ACHN (cell line): ENCODE data around the gene INPP5K.
"Not testable (repeated sequence)": the region's sequence is repeated elsewhere in the genome, so short reads cannot be mapped to it uniquely, and the experiment has no call there.

Experiments used
- DNase-seq: peaks from one replicate; pipeline ENCODE4 v3.0.0-alpha.2; 2015
- in situ Hi-C: cut with HindIII; loops from 2 replicates; pipeline ENCODE4 v1.10.0; 2017; ENCODE audit warnings: low sequenced_read_pairs, low pct_ligation_motif_present, low pct_unique_long_range_greater_than_20kb

The INPP5K gene

DNA sequence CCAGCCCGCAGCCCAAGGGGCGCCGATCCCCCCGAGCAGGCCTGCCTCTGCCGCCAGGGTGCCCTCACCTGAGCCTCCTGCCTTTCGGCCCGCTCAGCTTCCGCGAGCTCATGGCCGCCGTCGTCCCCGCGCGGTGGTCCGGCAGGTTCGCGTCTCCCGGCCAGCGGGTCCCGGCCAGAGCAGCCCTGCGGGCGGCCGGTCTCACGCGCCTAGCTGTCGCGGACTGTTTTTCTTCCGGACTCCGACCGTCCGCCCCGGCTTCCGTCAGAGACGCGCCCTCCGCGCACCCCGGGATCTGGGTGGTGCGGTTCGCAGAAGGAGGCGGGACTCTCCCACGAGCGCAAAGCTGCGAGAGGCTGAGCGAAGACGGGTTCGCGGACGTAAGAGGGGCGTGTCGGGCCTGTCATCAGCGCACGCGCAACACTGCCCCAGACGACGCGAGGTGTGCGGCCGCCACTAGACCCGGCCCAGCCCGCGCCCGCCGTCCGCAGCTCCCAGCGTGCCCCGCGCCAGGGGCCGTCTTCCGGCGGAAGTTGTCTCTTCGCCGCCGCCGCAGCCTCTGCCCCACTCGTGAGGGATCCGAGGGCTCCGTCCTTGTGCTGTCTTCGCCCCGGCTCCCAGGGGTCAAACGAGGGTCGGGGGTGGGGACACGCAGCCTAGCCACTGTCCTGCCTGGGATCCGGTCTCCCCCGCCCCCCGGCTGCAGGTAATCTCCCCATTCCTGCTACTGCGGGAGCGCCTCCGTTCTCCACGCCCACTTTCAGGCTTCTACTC is at the start of gene INPP5K:
INPP5K (minus strand) TSS at position 225 of the 774 bp plus-strand sequence; CDS start at position 112, 113 bp downstream.
- in situ Hi-C loops, result no loop called here

DNA sequence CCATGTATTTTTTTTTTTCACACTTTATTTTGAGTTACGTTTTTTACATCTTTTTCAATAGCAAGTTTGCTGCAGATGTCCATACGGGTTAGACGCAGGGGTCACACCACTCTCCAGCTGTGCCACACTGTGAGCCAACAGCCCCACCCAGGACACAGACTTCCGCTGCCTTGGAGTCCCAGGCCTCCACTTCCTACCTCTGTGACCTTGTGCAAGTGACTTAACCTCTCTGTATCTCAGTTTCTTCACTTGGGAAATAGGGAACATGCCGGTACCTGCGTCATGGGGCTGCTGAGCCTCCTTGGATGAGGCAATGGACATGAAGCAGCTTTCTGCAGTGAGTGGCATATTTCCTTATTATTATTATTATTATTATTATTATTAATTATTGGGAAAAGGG is 49.5 kb upstream of the INPP5K start:
- DNase-seq, result no peak
- in situ Hi-C loops, result no loop called here

More for the DNA sequence above, at the start of gene INPP5K:
- peak; percentile 98 for DNase-seq

DNA sequence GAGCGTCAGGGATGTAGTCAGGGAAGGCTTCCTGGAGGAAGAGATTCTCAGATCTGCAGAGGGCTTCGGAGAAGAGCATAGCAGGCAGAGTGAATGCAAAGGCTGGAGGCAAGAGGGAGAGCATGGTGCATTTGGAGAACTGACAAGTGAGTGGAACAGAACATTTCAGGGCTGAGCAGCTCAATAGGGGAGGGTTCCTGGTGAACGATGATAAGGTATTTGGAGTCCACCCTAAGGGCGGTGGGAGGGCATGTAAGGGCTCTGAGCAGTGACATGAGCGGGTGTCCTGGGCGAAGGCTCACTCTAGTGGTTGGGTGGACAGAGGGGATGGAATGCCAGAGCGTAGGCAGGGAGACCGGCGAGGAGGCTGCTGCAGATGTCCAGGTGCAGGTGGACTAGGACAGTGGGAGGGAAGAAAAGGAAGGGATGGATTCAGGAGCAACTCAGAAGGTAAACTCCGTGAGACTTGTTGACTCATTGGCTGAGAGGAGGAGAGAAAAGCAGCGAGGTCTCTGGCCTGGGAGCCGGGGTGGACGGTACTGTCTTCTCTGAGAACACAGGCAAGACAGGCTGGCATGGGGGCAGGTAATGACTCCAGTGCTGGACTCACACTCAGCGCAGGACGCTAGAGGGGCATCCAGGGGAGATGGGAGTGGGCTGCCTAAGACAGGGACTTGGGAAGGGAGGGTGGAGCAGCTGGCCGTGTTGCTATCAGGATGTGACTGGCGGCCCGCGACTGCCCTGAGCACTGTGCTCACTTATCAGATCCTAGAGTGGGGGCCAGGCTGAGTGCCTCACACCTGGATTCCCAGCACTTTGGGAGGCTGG is 47.6 kb upstream of the INPP5K start:
- no peak for DNase-seq
- in situ Hi-C loops, result no loop called here

DNA sequence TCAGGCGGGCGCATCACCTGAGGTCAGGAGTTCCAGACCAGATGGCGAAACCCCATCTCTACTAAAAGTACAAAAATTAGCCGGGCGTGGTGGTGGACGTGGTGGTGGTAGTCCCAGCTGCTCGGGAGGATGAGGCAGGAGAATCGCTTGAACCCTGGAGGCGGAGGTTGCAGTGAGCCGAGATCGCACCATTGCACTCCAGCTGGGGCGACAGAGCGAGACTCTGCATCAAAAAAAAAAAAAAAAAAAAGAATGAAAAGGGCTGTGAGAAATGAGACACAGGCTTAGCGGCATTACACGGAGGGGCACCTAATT is 47.0 kb upstream of the INPP5K start:
- DNase-seq, in situ Hi-C loops: not testable (repeated sequence)

DNA sequence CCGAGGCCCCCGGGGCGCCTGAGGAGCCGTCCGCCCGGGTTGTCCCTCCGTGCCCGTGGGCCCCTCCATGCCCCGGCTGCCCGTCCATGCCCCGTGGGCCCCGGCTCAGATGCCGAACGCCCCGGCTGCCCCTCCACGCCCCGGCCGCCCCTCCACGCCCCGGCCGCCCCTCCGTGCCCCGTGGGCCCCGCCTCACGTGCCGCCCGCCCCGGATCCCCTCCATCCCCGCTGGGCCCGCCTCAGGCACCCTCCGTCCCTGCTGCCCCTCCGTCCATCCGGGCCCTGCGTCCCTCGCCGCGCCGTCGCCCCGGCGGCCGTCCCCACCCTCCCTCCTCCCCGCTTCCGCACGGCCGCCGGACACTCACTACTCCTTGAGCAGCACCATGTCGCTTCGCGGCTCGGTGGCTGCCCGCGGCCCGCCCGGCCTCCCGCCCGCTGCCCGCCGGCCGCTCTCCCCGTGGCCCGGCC is 45.8 kb upstream of the INPP5K start:
- in situ Hi-C loops, result no loop called here
- DNase-seq, result peak; percentile 53

DNA sequence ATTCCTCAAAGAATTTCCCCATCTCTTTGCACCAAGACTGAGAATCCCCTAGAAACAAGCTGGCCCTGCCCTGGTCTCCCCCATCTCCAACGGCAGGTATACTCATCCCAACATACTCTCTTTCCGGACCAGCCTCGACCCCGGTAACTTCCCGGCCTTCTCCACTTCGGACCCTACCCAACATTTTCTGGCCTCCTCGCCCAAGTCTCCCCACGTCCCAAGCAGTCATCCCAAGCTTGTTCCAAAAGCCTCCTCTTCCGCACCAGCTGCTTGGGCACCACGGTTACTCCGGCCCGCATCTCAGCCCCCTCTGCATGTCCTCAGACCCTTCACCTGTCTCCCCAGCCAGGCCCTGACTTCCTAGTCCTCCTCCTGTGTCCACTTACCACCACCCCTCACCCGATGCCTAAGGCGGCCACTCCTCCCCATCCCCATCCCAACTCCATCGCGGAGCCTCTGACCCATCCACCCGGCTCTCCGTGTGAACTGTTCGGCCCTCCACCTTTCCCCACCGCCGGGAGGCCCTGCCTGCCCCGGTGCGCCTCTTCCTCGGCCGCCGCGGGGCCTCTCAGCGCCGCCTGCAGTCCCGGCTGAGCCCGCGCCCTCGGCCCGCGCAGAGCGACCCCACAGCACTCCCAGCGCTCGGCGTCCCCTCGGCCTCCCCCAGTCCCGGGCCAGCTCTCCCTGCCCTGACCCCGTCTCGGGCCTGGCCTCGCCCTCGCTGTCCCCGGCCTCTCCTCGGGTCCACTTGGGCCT is 45.2 kb upstream of the INPP5K start:
- DNase-seq, result peak; percentile 35
- in situ Hi-C loops, result no loop called here

DNA sequence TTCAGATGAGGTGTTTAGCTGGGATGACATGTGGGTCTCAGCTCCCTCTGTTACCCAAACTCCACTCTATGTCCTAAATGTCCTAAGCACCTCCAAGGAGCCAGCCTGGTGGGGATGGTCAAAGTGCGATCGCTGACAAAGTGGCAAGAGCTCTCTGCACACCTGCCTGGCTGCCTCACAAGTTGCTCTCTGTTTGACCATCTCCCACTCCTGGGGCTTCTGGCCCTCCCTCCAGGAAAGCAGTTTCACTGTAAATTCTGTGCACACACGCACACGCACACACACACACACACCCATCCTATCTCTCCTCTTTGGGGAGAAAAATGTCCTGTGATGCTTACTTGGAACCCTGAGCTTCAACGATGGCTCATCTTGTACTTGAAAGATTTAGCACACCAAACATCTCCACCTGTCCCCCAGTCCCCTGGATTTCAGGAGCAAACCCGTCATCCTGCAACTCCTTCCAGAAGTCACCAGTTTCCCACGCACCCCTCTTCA is 44.5 kb upstream of the INPP5K start:
- in situ Hi-C loops, result no loop called here
- no peak for DNase-seq

DNA sequence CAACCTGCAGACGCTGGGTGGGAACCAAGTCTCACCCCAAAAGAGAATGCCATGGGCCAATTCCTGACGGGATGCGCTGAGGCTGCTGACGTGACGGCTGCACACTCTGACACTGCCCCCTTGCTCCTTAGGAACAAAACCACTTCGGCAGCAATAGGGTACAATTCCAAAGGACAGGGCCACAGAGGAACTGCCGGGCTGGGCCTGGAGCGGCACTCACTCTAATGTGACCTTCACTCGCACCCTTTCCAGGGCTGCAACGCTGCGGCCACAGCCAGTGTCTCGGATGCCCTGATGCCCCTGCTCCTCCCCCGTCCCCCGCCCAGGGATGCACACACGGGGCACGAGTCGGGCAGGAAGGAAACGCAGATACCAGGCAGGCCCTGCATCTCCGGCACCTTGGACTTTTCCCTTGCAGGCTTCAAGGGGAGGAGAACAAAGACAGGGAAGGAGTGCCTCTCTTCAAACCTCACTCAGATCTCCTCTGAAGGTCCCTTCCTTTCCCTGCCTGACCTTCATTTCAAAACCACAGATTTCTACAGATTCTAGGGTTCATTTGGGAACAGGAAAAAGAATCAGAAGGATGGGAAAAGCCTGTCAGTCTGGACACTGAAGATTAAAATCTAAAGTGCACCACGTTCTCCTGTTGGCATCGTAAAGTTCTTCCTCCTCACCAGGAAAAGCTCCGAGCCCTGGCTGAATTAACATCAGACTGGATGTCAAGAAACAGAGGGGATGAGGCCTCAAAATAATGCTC is 43.9 kb upstream of the INPP5K start:
- DNase-seq, result no peak
- in situ Hi-C loops, result no loop called here

DNA sequence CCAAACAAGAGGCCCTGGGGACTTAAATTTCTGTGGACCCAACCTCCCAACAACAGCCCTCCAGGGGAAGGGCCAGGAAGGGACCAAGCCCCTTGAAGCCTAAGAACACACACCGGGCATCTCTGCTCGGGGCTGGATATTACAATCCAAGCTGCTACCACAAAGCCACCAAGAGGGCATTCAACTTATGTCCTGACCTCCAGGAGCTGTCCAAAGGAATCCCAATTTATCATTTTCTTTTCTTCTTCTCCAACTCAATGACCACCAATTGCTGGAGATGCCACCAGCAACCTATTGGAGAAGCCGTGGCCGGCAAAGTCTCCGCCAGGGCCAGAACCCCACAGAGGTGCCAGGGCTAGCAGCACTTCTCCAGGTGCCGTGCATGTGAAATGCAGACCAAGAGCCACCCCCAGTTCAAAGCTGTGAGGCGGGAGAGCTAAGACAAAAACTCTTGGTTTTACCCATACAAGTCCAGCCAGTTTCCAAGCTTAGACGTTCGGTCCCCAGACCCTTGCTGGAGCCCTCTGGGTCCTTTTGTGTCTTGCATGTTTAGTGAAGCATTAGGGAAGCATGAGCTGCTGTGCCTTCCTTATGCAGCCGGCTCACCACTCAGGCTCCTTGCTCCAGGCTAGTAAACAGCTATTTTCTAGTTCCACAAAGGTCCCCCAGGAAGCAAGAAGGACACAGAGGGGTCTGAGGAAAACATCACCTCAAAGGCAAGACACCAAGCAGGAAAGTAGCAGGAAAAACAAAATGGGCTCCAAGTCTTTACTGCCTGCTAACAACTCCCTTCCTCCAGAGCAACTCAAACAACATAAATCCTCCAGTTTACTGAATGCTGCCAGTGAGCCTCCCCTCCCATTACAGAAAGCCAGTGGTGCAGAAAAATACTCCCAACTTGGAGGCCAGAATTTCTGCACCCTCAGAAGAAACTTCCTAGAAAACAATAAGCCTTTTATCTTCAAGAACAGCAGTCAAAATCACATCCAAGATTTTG is 42.9 kb upstream of the INPP5K start:
- in situ Hi-C loops, result no loop called here
- DNase-seq, result no peak

DNA sequence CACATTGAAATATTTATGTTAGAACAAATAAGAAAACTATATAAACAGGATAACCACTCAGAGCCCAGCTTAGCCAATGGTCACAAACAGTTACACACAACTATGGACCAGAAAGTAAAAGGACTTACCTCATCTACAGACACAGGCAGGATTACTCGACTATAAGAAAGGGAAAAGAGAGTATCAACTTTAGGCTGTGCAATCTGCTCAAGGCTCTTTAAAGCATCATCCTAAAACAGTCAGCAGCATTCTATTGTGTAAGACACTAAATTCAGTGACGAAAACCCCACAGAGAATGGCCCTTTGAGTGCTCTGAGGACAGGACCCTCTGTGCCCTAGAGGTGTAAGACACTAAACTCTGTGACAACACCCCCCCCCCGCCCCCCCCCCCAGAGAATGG is 42.0 kb upstream of the INPP5K start:
- DNase-seq, result no peak
- in situ Hi-C loops, result no loop called here

DNA sequence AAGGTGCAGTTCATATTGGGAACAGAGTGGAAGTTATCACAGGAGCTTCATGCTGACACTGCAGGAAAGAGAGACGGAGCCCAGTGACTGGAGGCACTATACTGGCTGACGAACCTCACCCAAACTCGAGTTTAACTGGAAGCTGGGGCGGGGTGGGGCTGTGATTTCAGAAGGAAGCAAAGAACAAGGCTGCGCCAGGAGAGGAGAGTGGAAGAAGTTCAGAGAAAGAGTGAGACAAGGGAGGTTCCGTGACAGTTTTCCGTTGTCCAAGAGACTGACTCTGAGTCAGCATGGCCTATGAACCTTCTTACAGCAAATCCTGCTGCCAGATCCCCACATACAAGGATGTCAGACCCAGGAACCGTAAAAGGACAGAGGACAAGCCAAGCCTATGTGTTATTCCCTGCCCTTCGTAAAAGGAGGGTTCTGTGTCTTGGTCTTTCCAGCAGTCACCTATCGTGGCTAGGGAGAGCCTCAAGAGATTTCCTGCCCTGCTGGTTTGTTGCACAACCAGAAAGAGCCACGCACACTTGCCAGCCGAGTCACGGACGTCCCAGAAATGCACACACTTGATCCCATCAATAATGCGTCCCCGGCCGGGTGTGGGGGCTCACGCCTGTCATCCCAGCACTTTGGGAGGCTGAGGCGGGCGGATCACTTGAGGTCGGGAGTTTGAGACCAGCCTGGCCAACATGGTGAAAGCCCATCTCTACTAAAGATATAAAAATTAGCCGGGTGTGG is 41.1 kb upstream of the INPP5K start:
- in situ Hi-C loops, result no loop called here

DNA sequence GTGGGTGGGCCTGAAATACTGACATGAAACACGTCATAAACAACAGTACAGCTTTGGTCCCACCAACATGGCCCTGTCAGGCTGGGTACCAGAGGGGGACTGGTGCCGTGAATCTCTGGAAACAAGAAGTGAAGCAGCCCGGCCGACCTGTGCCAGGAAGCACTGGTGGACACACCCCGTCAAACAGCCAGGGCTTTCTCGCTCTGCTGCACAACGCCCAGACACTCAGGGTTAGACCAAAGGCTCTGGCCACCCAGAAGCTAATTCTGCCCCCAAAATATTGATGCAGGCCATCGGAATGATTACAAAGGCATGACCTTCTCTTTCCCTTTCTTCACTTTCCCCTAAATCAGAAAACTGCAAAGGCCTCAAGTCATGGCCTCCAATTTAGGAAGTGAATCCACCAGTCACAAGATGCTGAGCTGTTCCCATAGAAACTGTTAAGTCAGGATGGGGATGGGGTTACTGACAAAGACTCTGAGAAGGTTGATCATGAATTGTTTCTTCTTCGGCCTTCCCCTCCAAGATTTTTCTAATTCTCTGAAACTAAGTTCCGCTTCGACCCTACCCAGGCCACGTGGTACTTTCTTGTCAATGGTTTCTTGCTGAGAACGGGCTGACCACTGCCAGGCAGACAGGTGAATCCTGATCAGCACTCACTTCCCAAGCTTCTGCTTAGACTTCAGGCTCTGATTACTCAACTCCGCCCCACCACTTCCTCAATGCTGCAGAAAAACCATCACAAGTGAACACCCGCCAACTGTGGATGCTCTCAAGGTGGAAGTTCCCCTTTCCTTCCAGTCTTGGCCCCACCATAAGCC is 39.4 kb upstream of the INPP5K start:
- in situ Hi-C loops, result no loop called here

More for the DNA sequence above, 41.1 kb upstream of the INPP5K start:
- no peak for DNase-seq

DNA sequence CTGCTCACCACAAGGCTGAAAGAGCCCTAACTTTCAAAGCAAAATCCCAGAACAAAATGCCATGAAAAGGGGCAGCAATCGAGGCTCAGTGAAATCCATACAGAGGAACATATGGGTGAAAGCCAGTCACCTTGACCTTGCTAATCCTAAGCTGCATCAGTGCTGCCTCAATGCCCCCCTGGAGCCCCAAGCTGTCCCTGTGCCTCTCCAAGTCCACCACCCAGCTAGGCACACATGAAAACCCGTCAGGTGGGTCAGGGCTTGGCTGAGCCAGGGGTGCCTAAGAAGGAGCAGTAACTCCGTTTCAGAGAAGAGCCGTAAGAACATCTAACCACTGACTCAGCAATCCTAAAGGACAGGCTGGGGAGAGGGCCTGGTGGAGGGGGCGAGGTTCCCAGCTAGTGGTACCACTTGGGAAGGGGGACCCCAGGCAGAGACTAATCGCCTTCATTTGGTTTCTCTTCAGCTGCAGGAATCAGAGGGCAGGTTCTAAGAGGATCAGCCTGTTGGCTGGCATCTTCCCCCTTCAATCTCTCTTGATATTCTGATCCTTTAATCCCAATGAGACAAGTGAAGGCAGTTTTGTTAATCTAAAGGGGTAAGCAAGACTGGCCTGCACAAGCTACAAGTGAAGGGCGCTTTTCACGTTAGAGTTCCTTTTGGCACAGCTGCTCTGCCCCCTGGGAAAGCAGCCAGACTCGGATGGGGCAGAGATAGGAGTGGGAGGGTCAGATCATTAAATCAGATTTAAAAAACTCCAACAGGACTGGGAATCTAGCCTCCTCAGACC is 38.5 kb upstream of the INPP5K start:
- in situ Hi-C loops, result no loop called here
- DNase-seq, result no peak

More for the DNA sequence above, 39.4 kb upstream of the INPP5K start:
- DNase-seq, result no peak

DNA sequence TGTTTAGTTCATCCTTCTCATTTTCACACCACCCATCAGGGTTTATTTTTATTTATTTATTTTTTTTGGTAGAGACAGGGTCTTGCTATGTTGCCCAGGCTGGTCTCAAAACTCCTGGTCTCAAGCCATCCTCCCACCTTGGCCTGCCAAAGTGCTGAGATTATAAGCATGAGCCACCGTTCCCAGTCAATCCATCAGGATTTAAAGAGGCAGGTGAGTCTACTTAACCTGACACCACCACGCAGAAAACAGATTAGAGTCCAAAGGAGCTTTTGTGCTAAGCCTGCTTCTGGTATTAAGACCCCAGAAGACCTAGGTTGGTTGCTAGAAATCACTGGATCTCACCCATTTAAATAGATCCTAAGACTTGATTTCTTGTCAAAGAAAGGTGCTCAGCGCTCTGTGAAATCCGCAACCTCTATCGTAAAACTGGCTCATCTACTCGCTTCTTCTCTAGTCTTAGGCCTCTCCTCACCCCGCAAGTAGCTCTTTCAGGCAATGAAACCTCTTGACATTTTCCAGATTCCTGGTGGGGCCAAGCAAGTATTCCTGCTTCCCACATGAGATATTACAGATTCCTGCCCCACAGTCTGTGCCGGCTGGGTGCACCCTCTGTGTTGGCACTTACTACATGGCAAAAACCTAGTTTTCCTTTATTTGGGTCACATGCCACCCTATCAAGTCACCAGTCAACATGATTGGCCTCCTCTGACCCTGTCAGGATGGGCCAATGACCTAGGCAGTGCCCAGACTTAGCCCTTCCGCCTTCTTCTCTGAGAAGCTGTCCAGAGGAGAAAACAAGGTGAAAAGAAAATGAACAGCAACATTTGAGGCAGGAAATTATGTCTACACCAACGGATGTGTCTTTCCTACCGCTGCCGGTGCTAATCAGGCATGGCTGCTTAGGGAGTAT is 37.2 kb upstream of the INPP5K start:
- DNase-seq, result no peak
- in situ Hi-C loops, result no loop called here
